Liver (tissue), 3 donors: ENCODE measurements around the gene ODAM.

Experiments used
- ATF3 ChIP-seq: IDR thresholded peaks from 2 replicates; pipeline ENCODE4 v1.6.1; 2016; ENCODE audit warnings: antibody characterized with exemption
- CTCF ChIP-seq: fragments of 150-350 bp; IDR thresholded peaks from 2 replicates; pipeline ENCODE4 v1.5.1; 2017; ENCODE audit warnings: improper control_type of control experiment, low read depth, low read length; ENCODE audit not compliant: missing input control
- EGR1 ChIP-seq, 2 donors: IDR thresholded peaks; 2 replicates each; pipeline ENCODE4 v1.6.1; 2016 to 2018; ENCODE audit warnings: antibody characterized with exemption in 2 of 2, low read depth in 2 of 2
- FOXA1 ChIP-seq: IDR thresholded peaks from 2 replicates; pipeline ENCODE4 v1.6.1; 2016; ENCODE audit warnings: antibody characterized with exemption
- FOXA2 ChIP-seq: IDR thresholded peaks from 2 replicates; pipeline ENCODE4 v1.6.1; 2016; ENCODE audit warnings: antibody characterized with exemption
- JUND ChIP-seq, 2 donors: IDR thresholded peaks; 2 replicates each; pipeline ENCODE4 v1.6.1; 2016; ENCODE audit warnings: antibody characterized with exemption in 2 of 2
- NR2F2 ChIP-seq: IDR thresholded peaks from 2 replicates; pipeline ENCODE4 v1.6.1; 2016; ENCODE audit warnings: antibody characterized with exemption
- RAD21 ChIP-seq, 2 donors: IDR thresholded peaks; 2 replicates each; pipeline ENCODE4 v1.6.1; 2016; ENCODE audit warnings: antibody characterized with exemption in 2 of 2, mild to moderate bottlenecking in 2 of 2
- REST ChIP-seq: IDR thresholded peaks from 2 replicates; pipeline ENCODE4 v1.6.1; 2016; ENCODE audit warnings: antibody characterized with exemption, mild to moderate bottlenecking
- SP1 ChIP-seq: IDR thresholded peaks from 2 replicates; pipeline ENCODE4 v1.6.1; 2018; ENCODE audit warnings: antibody characterized with exemption, mild to moderate bottlenecking
- TAF1 ChIP-seq: conservative IDR thresholded peaks from 2 replicates; pipeline ENCODE4 v1.6.1; 2016; ENCODE audit warnings: antibody characterized with exemption, mild to moderate bottlenecking
- YY1 ChIP-seq: IDR thresholded peaks from 2 replicates; pipeline ENCODE4 v1.6.1; 2016; ENCODE audit warnings: antibody characterized with exemption, mild to moderate bottlenecking
- donor health status: healthy.
- donor health status: healthy.

- no peak for TF ChIP-seq CTCF
- TF ChIP-seq ATF3 = no peak
- no peak for TF ChIP-seq SP1
- TF ChIP-seq REST = no peak
- no peak for TF ChIP-seq JUND (IDR thresholded peaks at IDR 0.05)
- TF ChIP-seq FOXA2 = no peak
- no peak for TF ChIP-seq YY1
- no peak for TF ChIP-seq EGR1 (IDR thresholded peaks at IDR 0.05; ENCODE audit: low read depth in 2 of 2)
- no peak for TF ChIP-seq TAF1
- TF ChIP-seq RAD21 (IDR thresholded peaks at IDR 0.05) = no peak
- TF ChIP-seq NR2F2 = no peak
- no peak for TF ChIP-seq FOXA1
Measured at GRCh38 chr4:70183940-70184246, 11.6 kb upstream of the ODAM start.
